Sigmoid colon (tissue), 4 donors: ENCODE data around the gene POLR2B.

Experiments
- CTCF ChIP-seq, 4 experiments: fragments of 450-650 bp in 3 of 4; fragments of 200-600 bp in 1 of 4; IDR thresholded peaks; one replicate each; pipeline ENCODE4 v1.5.1; 2016 to 2019; ENCODE audit warnings: antibody characterized with exemption in 4 of 4, mild to moderate bottlenecking in 3 of 4, moderate library complexity in 2 of 4
- EP300 ChIP-seq, 4 donors: sonication (generic); formaldehyde crosslinking; IDR thresholded peaks; one replicate each; pipeline ENCODE4 v1.6.1; 2017; ENCODE audit warnings: antibody characterized with exemption in 4 of 4
- POLR2A ChIP-seq, 2 donors: fragments of 450-650 bp; IDR thresholded peaks; one replicate each; pipeline ENCODE4 v1.6.1; 2016; ENCODE audit warnings: antibody characterized with exemption in 2 of 2, mild to moderate bottlenecking in 2 of 2, moderate library complexity in 2 of 2
- POLR2AphosphoS5 ChIP-seq, 4 donors: sonication (generic); formaldehyde crosslinking; IDR thresholded peaks; one replicate each; pipeline ENCODE4 v1.6.1; 2017; ENCODE audit warnings: antibody characterized with exemption in 4 of 4

DNA sequence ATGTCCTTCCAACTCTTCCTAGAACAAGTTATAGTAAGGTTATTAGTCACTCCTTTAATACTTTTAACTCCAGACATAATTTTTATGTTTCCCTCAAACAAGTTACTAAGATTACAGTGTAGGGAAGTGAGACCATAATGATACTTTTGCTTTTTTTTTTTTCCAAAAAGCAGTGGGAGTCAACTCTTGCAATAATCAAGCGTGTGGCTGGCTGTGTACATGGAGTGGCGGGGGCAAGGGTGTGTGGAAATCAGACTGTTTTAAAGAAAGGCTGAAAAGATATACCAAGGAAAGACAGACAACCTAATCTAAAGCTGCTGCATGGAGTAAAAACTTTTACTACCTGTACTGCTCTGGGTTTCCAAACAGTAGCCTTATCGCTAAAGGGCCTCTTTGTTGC is 5.4 kb upstream of the POLR2B start:
- no peak for TF ChIP-seq CTCF (IDR thresholded peaks at IDR 0.05)
- TF ChIP-seq POLR2A (IDR thresholded peaks at IDR 0.05): no peak
- TF ChIP-seq EP300 (IDR thresholded peaks at IDR 0.05): no peak
- TF ChIP-seq POLR2AphosphoS5 (IDR thresholded peaks at IDR 0.05): no peak
